Measurements from ENCODE around the gene ADGRB2. TPM values are rescaled to one million over a fixed set of nuclear protein-coding genes. Genes with fewer than 3 reads are reported as not detected.

ADGRB2 gene
- total RNA-seq, 6 experiments from 2014 or later = 0.06 TPM; not detected in 4

DNA sequence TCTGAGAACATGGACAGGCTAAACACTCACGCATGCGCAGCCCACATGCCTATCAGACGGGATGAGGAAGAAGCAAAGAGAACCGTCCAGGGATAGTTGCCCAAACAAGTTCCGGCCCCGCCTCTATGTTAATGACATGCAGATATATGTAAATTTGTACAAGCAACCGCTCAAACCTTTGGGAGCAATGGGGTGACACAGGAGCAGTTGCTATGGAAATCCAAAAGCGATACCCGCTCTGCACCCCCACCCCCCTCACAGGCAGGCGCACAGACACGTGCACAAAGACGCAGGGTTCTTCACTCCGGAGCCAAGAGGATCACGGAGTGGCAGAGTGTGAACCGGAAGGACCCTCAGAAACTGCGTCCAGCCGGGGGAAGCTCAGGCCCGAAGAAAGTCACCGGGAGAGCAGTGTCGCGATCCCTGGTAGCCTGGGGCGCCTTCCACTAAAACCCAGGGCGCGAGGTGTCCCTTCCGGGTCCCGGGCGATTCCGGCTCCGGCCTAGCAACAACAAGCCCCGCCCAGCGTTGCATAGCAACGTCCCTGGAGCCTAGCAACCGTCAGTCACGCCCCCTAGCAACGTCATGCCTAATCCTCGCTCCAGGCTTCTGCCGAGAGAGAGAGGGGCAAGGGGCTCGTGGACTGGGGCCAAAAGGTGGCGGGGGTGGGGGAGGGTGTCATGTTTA, 24.1 kb upstream of the ADGRB2 start:
- H3K4me1 ChIP-seq = no peaks in the 10 kb centered on the region
- WGBS (ENCODE audit: insufficient coverage, low coverage, low lambda C conversion rate, missing lambda C conversion rate) = 0% methylated on average over 4 of the region's 39 CpGs
- no peaks in the 10 kb centered on the region for H3K9me3 ChIP-seq
- TF ChIP-seq, protein P1, sequence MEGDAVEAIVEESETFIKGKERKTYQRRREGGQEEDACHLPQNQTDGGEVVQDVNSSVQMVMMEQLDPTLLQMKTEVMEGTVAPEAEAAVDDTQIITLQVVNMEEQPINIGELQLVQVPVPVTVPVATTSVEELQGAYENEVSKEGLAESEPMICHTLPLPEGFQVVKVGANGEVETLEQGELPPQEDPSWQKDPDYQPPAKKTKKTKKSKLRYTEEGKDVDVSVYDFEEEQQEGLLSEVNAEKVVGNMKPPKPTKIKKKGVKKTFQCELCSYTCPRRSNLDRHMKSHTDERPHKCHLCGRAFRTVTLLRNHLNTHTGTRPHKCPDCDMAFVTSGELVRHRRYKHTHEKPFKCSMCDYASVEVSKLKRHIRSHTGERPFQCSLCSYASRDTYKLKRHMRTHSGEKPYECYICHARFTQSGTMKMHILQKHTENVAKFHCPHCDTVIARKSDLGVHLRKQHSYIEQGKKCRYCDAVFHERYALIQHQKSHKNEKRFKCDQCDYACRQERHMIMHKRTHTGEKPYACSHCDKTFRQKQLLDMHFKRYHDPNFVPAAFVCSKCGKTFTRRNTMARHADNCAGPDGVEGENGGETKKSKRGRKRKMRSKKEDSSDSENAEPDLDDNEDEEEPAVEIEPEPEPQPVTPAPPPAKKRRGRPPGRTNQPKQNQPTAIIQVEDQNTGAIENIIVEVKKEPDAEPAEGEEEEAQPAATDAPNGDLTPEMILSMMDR (IDR thresholded peaks at IDR 0.05) = no peak
- peak; percentile 52 for TF ChIP-seq POLR2A (IDR thresholded peaks at IDR 0.05)
- peak overlapping the region in 2 of 3 donors; percentile 1 to 34 for H3K27ac ChIP-seq
- ATAC-seq (peak; percentile 68 to 89 (median 84)), DNase-seq (peak; percentile 88 to 92 (median 91))
- intact Hi-C loops (cut with DNase I) = no loop called here
- no peaks in the 10 kb centered on the region for H3K36me3 ChIP-seq
- peak overlapping the region; percentile 46 to 56 (median 51) for H3K4me3 ChIP-seq
- H3K27me3 ChIP-seq = no peaks in the 10 kb centered on the region

DNA sequence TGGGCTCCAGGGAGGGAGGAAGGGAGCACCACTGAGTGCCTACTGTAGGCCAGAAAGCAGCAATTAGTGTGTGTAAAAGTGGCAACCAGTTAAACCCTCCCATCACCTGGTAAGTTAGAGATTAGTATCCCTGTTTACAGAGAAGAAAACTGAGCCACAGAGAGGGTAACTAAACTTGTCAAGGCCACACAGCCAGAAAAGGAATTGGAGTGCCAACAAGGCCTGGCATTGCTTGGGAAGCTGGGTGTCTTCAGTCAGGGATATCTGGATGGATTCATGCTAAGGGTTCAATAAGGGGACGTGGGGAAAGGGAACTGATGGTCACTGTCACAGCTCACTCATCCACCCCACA, 23.6 kb upstream of the ADGRB2 start:
- no peaks in the 10 kb centered on the region for H3K9me3 ChIP-seq
- no peaks in the 10 kb centered on the region for H3K4me1 ChIP-seq
- intact Hi-C loops (cut with DNase I) = no loop called here
- no peaks in the 10 kb centered on the region for H3K36me3 ChIP-seq
- no peak overlapping the region for H3K4me3 ChIP-seq
- WGBS (ENCODE audit: insufficient coverage, low coverage, low lambda C conversion rate, missing lambda C conversion rate) = 38% methylated on average over 1 of the region's 1 CpG
- DNase-seq (no peak), ATAC-seq (no peak)
- H3K27ac ChIP-seq = no peak overlapping the region
- H3K27me3 ChIP-seq = no peaks in the 10 kb centered on the region
- TF ChIP-seq, protein P1 (IDR thresholded peaks at IDR 0.05) = no peak
- TF ChIP-seq POLR2A (IDR thresholded peaks at IDR 0.05) = no peak

DNA sequence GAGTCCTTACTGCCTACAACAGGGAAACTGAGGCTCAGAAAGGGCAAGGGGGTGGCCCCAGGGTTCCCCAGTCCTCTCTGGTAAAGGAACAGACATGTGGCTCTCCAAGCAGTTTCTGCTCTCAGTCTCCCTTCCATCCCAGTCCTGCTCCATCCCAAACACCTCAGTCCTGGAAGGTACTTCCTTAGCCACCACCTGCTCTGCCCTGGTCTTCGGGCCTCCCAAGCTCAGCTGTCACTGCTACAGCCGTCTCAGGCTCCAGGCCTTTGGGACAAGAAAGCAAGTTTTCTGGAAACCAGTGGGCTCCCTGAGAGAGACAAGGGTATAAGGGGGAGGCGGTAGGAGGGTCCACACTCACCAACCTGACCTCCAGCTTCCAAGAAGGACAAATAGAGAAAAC, 23.1 kb upstream of the ADGRB2 start:
- Histone ChIP-seq H3K4me1 (no peaks in the 10 kb centered on the region), H3K36me3 (no peaks in the 10 kb centered on the region), H3K9me3 (no peaks in the 10 kb centered on the region), H3K27me3 (no peaks in the 10 kb centered on the region), H3K4me3 (no peak overlapping the region), H3K27ac (no peak overlapping the region)
- ATAC-seq = no peak
- 83% methylated on average over 2 of the region's 3 CpGs for WGBS (ENCODE audit: insufficient coverage, low coverage, low lambda C conversion rate, missing lambda C conversion rate)
- DNase-seq = peak; percentile 15 to 35 (median 31)
- TF ChIP-seq, protein P1 (IDR thresholded peaks at IDR 0.05) = no peak
- no peak for TF ChIP-seq POLR2A (IDR thresholded peaks at IDR 0.05)
- intact Hi-C loops (cut with DNase I) = no loop called here

DNA sequence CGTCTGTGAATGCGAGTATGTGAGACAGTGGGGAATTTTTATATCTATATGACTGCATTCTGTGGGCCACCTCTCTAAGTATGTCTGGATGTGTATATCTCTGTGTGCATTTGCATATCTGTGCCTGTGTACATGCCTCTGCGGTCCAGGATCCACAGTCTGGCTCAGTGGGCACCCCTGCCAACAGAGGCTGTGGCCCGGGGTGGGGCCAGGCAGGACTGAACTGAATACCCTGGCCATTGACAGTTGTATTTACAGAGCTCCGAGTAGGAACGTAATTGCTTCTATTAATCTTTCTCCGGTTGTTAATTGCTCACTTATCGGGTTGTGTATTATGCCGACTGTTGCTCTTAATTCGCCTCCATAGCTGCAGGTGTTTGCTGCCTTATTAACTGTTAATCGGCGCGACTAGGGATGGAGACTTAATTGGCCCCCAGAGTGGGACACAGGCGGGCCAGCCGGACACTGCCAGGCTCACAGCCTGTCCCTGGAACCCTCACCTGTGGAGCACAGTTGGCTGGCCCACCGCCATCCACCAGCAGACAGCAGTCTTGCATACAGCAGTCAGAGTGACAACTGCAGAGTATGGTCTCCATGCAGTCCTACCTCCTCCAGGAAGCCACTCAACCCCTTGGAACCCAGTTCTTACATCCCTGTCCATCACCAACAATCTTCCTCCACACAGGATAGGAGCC, 22.4 kb upstream of the ADGRB2 start:
- DNase-seq (peak; percentile 19 to 56 (median 42)), ATAC-seq (no peak)
- 78% methylated on average over 10 of the region's 16 CpGs for WGBS (ENCODE audit: insufficient coverage, low coverage, low lambda C conversion rate, missing lambda C conversion rate)
- no peaks in the 10 kb centered on the region for H3K27me3 ChIP-seq
- H3K4me3 ChIP-seq = no peak overlapping the region
- H3K36me3 ChIP-seq = no peaks in the 10 kb centered on the region
- TF ChIP-seq, protein P1 (IDR thresholded peaks at IDR 0.05) = no peak
- TF ChIP-seq POLR2A (IDR thresholded peaks at IDR 0.05) = no peak
- no peaks in the 10 kb centered on the region for H3K4me1 ChIP-seq
- no peaks in the 10 kb centered on the region for H3K9me3 ChIP-seq
- intact Hi-C loops (cut with DNase I) = no loop called here
- no peak overlapping the region for H3K27ac ChIP-seq
